ENCODE data around the gene ORM2.

GRCh38 chr9:114281473-114282103 lies 48.1 kb upstream of the ORM2 start:
- TF ChIP-seq MAX (IDR thresholded peaks at IDR 0.05) (no peak), ZBTB33 (IDR thresholded peaks at IDR 0.05; ENCODE audit: extremely low read depth, insufficient replicate concordance, low read length) (no peak), TCF7L2 (IDR thresholded peaks at IDR 0.05; ENCODE audit: borderline replicate concordance, extremely low read depth, insufficient read depth, insufficient read length) (no peak), SIN3A (IDR thresholded peaks at IDR 0.05; ENCODE audit: low read depth) (no peak), POLR2A (IDR thresholded peaks at IDR 0.05; ENCODE audit: borderline replicate concordance, extremely low read depth, insufficient read depth, insufficient read length) (no peak), POLR2AphosphoS5 (IDR thresholded peaks at IDR 0.05; ENCODE audit: low read depth, low read length) (no peak), JUND (IDR thresholded peaks at IDR 0.05) (no peak), EZH2phosphoT487 (IDR thresholded peaks at IDR 0.05; ENCODE audit: borderline replicate concordance) (no peak), SP1 (IDR thresholded peaks at IDR 0.05; ENCODE audit: low read depth) (no peak), EGR1 (IDR thresholded peaks at IDR 0.05; ENCODE audit: low read depth) (no peak), RAD21 (IDR thresholded peaks at IDR 0.05; ENCODE audit: low read depth) (no peak), YY1 (IDR thresholded peaks at IDR 0.05; ENCODE audit: extremely low read depth, insufficient replicate concordance, low read depth, low read length) (no peak)
- TF ChIP-seq, protein P1, sequence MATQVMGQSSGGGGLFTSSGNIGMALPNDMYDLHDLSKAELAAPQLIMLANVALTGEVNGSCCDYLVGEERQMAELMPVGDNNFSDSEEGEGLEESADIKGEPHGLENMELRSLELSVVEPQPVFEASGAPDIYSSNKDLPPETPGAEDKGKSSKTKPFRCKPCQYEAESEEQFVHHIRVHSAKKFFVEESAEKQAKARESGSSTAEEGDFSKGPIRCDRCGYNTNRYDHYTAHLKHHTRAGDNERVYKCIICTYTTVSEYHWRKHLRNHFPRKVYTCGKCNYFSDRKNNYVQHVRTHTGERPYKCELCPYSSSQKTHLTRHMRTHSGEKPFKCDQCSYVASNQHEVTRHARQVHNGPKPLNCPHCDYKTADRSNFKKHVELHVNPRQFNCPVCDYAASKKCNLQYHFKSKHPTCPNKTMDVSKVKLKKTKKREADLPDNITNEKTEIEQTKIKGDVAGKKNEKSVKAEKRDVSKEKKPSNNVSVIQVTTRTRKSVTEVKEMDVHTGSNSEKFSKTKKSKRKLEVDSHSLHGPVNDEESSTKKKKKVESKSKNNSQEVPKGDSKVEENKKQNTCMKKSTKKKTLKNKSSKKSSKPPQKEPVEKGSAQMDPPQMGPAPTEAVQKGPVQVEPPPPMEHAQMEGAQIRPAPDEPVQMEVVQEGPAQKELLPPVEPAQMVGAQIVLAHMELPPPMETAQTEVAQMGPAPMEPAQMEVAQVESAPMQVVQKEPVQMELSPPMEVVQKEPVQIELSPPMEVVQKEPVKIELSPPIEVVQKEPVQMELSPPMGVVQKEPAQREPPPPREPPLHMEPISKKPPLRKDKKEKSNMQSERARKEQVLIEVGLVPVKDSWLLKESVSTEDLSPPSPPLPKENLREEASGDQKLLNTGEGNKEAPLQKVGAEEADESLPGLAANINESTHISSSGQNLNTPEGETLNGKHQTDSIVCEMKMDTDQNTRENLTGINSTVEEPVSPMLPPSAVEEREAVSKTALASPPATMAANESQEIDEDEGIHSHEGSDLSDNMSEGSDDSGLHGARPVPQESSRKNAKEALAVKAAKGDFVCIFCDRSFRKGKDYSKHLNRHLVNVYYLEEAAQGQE (IDR thresholded peaks at IDR 0.05; ENCODE audit: low read depth), result no peak
- TF ChIP-seq, protein P2, sequence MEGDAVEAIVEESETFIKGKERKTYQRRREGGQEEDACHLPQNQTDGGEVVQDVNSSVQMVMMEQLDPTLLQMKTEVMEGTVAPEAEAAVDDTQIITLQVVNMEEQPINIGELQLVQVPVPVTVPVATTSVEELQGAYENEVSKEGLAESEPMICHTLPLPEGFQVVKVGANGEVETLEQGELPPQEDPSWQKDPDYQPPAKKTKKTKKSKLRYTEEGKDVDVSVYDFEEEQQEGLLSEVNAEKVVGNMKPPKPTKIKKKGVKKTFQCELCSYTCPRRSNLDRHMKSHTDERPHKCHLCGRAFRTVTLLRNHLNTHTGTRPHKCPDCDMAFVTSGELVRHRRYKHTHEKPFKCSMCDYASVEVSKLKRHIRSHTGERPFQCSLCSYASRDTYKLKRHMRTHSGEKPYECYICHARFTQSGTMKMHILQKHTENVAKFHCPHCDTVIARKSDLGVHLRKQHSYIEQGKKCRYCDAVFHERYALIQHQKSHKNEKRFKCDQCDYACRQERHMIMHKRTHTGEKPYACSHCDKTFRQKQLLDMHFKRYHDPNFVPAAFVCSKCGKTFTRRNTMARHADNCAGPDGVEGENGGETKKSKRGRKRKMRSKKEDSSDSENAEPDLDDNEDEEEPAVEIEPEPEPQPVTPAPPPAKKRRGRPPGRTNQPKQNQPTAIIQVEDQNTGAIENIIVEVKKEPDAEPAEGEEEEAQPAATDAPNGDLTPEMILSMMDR (IDR thresholded peaks at IDR 0.05 in 2 of 3, conservative IDR thresholded peaks at IDR 0.05 in 1 of 3; ENCODE audit: borderline replicate concordance in 1 of 3, insufficient read depth in 1 of 3, low read depth in 2 of 3, low read length in 2 of 3), result no peak
